Measurements from ENCODE around the gene CORO2B.
"Not testable (repeated sequence)": the region's sequence is repeated elsewhere in the genome, so short reads cannot be mapped to it uniquely, and the experiment has no call there.

The CORO2B gene

DNA sequence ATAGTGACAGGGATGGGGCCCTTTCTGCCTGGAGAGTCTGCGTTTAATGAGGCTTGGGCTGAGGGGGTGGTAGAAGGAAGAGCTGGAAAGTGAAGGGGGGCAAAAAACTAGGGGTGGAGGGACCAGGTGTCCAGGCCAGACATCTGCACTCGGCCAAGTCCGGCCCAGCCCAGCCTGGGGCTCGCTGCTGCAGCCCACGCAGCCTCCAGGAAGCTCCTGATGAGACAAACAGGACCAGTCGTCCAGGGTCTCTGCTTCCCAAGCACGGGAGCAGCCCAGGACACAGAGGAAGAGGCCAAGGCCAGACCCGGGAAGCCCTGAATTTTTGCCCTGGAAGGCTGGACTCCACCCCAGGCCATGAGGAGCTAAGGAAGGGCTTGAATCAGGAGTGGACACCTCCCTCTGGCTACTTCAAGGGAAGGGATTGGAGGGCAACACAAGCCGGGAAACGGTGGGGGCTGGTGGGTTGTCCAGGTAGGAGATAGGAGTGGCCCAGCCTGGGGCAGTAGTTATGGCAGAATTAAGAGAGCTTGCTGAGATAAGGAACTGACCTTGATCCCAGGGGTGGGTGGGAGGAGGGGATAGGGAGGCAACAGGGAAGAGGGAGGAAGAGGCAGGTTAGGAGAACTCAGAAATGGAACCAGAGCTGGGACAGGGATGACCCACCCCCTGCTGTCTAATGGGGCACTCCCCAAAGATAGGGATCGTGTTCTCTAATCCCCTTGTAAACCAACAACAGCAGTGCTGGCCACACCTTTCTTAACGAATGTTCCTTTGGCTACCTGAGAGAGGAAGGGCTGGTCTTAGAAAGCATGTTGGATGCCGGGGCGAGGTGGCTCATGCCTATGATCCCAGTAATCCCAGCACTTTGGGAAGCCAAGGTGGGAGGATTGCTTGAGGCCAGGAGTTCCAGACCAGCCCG lies 152.4 kb downstream of the CORO2B start:
- no peak for DNase-seq (ENCODE audit: low spot score)

DNA sequence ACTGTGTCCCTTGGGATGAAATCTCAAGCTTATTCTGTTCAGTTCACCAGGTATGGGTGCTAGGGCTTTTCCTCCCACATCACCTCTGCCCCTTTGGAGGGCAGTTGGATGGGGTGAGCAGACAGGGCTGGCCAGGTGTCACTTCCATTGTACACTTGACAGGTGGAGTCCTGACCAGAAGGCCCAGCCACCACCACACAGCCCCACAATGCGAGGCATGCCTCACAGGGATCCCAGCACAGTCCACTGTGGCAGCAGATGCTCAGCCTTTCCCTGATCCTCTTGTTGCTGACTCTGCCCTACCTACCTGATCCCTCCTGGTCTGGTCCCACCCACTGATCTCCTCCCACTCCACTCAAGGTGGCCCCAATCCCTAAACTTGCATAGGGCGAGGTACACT lies 153.7 kb downstream of the CORO2B start:
- DNase-seq (ENCODE audit: low spot score): no peak

DNA sequence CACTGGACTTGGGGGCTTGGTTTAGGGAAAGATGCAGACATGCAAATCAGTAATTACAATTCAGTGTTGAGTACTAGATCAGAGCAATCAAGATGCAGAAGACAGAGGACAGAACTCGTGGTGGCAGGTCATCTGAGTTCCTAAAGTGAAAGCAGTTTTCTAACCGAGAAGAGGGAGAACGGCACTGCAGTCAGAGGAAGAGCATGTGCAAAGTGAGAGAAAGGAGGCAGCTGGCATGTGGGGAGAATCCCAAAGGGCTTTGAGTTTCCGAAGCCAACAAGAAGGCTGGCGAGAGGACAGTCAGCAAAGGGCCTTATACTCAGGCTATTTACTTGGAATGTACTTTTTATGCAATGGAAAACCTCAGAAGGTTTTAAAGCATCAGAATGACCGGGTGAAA lies 154.9 kb downstream of the CORO2B start:
- no peak for DNase-seq (ENCODE audit: low spot score)

DNA sequence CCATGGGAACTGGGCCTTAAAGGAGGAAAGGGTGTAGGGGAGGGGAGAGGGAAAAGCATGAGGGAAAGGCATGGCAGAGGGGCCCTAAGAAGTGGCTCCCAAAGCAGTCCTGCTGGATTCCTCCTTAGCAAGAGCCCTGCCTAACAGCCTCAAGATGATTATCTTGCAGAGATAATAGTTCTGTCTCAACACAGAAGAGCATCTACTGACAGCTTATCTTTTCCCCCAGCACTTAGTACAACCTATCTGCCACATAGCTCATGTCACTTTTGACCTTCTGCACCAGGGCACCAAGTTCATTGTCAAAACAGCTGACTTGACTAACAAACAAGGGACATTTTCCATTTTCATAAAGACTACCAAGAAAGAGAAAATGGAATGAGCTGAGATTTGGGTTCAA lies 155.6 kb downstream of the CORO2B start:
- no peak for DNase-seq (ENCODE audit: low spot score)

DNA sequence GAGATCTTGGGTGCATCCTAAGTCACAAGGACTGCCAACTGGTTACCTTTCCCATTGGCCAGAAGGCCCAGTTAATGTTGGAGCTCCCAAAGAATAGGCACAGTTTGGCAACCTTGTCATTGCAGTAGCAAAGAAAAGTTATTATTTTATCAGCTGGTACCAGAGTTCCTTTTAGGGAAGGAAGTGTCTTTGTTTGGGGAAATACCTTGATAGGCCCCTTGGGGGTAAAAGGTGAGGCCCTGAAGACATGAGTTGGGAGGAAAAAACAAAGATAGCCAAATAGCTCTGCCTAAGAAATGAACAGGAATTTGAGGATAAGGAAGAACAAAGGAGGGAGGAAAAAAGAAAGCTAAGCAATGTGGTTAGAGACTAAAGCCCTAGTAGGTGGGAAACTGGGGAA lies 156.1 kb downstream of the CORO2B start:
- no peak for DNase-seq (ENCODE audit: low spot score)

DNA sequence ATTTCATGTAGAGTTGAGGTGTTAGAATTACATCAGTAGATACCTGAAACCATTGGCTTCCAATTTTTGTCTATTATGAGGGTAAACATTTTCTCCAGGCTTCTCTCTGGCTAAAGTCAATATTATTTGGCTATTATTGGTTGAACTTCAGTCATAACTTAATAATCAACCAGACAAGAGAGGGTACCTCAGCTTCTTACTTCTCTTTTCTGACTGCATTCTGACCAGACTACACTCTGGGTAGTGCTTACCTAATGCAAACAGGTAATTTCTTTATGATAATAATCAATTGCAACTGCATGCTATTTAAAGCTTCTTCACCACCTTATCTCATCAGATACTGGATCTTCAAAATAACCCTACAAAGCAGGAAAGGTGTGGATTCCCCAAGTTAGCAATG lies 156.8 kb downstream of the CORO2B start:
- DNase-seq (ENCODE audit: low spot score): no peak

DNA sequence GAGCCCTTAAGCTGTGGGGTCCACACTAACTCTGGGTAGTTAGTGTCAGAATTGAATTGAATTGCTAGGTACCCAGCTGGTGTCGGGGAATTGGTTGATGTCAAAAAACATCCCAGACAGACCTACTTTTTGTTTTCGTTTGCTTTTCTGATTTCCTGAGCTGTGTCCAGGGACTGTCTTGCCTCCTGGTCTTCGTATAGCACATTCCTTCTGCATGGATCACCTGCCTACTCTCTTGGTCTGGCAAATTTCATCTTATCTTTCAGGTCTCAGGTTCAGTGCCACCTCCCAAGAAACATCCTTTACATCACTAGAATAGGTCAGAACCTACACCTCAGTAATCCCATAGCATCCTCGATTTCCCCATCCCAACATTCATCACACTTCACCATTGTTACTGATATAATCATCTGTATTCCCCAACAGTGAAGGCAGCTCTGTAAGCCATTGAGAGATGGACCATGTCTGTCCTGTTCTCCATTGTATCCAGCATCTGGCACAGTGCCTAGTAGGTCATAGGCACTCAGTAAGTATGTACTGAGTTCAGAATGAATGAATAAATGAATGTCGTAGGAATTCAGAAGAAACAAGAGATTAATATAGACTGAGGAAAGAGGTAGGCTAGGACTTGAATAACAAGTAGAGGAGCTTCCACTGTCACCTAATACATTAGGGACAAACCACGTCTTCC lies 160.7 kb downstream of the CORO2B start:
- no peak for DNase-seq (ENCODE audit: low spot score)

DNA sequence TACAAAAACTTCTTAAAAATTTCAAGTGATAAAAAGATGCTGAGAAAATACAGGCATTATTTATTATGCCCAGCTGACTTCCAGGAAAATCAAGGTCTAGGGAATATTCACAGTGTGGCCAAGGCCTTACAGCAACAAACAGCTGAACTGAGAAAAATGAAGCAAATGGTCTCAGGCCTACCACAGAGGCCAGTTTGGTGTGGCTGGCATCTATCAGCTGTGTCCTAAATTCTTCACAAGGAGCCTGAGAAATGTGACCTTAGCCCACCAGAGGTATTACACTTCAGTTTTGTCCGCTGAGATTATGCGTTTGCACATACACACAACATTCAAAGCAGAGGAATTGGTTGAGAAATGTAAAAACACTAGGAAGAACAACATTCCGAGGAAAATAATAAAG lies 164.5 kb downstream of the CORO2B start:
- no peak for DNase-seq (ENCODE audit: low spot score)

DNA sequence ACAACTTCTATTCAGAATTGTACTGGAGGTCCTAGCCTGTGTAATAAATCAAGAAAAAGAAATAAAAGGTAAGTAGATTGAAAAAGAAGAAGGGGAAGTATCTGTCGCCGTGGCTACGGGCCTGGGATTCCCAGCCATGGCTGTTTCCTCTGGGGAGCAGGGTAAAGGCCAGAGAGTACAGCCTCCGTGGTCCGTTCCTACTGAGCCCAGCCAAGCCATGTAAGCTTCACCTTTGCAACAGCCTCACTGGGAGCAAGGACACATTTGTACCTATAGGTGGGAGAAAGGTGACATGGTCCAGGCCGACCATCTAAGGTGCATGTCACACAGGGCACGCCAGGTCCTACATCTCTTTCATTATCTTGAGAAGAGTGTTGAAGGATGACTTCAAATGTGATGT lies 170.6 kb downstream of the CORO2B start:
- no peak for DNase-seq (ENCODE audit: low spot score)

DNA sequence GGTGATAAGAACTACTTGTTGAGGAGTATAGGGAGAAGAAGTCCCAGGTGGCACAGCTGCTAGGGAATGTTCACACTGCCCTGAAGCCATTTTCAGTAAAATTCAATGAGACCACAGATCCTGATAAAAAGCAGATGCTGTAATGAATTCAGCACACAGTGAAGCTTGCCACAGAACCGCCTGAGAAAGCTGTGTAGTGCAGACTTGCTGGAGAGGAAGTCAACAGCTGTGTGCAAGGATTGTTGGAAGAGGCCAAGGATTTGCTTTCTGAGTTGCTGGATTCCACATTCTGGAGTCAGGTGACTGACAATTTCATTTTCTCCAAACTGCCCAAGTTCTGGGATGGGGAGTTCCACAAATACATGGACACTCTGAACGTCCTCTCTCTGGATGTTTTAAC lies 171.0 kb downstream of the CORO2B start:
- DNase-seq (ENCODE audit: low spot score): no peak

DNA sequence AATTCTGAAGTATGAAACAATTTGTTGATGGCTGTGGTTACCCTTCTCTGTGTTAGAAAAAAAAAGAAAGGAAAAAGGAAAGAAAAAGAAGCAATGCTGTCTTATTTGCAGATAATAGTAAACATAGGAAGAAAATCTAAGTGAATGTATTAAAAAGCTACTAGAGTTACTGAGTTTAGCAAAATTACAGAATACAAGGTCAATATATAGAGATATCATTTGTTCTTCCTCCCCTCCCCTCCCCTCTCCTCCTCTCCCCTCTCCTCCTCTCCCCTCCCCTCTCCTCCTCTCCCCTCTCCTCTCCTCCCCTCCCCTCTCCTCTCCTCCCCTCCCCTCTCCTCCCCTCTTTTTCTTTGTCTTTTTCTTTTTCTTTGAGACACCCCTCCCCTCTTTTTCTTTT lies 172.8 kb downstream of the CORO2B start:
- no peak for DNase-seq (ENCODE audit: low spot score)

DNA sequence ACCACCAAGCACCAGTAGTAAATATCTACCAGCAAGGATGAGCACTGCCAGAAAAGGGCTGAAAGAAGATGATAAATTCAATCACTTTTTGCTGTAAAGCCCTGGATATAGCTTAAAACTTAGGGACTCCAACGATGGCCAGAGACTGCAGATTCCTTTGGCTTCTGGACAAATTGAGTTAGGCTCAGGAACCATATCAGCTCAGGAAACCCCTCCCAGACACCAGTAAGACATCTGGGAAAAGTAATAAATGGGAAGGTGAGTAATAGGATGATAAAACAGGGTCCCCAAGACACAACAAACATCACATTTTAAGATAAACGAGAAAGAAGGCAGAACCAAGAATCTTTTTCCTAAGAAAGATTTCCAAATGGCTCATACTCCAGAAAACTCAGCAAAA lies 176.9 kb downstream of the CORO2B start:
- DNase-seq (ENCODE audit: low spot score): no peak

DNA sequence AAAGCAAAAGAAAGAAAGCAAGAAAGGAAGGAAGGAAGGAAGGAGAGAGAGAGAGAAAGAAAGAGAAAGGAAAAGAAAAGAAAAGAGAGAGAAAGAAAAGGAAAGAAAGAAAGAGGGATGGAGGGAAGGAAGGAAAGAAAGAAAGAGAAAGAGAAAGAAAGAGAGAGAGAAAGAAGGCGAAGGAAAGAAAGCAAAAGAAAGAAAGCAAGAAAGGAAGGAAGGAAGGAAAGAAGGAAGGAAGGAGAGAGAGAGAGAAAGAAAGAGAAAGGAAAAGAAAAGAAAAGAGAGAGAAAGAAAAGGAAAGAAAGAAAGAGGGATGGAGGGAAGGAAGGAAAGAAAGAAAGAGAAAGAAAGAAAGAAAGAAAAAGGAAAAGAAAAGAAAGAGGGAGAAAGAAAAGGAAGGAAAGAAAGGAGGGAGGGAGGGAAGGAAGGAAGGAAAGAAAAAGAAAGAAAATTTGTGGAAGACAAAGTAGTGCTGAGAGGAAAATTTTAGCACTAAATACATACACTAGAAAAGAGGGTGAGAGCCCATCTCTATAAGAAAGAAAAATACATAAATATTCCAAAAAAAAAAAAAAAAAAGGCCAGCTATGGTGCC lies 181.3 kb downstream of the CORO2B start:
- DNase-seq (ENCODE audit: low spot score): not testable (repeated sequence)

DNA sequence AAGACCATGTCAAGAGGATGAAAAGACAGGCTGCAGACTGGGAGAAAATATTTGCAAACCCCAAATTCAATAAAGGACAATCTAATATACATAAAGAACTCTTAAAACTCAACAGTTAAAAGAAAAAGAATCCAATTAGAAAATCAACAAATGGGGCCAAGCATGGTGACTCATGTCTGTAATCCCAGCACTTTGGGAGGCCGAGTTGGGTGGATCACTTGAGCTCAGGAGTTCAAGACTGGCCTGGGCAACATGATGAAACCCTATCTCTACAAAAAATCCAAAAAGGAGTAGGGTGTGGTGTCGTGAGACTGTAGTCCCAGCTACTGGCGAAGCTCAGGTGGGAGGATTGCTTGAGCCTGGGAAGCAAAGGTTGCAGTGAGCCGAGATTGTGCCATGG lies 184.3 kb downstream of the CORO2B start:
- DNase-seq (ENCODE audit: low spot score): no peak

DNA sequence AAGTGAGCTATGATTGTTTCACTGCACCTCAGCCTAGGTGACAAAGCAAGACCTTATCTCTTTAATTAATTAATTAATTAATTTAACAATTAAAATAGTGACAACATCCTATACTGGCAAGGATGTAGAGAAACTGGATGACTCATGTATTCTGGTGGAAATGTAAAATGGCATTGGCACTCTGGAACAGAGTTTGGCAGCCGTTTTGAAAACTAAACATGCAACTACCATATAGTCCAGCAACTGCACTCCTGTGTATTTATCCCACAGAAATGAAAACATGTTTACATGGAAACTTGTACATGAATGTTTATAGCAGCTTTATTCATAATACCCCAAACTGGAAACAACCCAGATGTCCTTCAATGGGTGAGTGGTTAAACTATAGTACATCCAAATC lies 185.3 kb downstream of the CORO2B start:
- no peak for DNase-seq (ENCODE audit: low spot score)

DNA sequence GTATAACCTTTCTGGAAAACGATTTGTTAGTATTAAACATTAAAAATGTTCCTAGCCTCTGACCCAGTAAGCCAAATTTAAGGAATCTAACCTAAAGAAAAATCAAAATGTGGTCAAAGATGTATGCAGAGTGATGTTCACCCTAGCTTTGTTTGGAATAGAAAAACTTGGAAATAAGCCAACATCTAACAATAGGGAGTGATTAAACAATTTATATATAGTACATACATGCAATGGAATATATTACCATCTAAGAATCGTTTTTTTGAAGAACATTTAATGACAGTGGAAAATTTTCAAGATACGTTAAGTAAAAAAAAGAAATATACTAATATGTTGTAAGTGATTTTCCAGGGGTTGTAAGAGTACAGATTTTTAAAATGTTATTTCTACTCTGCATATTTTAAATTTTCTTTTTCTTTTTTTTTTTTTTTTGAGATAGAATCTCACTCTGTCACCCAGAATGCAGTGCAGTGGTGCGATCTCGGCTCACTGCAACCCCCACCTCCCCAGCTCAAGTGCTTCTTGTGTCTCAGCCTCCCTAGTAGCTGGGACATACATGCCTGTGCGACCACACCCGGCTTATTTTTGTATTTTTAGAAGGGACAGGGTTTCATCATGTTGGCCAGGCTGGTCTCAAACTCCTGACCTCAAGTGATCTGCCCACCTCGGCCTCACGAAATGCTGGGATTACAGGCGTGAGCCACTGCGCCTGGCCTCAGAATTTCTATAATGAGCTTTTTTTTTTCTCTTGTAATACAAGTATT lies 187.0 kb downstream of the CORO2B start:
- DNase-seq (ENCODE audit: low spot score): no peak

DNA sequence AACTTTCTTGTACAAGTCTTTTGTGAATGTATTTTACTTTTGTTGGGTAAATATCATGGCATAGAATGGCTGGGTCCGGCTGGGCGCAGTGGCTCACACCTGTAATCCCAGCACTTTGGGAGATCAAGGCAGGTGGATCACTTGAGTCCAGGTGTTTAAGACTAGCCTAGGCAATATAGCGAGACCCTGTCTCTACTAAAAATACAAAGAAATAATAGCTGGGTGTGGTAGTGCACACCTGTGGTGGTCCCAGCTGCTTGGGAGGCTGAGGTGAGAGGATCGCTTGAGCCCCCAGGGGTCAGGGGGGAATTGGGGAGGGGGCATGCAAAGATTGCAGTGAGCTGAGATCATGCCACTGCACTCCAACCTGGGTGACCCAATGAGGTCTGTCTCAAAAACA lies 189.0 kb downstream of the CORO2B start:
- no peak for DNase-seq (ENCODE audit: low spot score)

DNA sequence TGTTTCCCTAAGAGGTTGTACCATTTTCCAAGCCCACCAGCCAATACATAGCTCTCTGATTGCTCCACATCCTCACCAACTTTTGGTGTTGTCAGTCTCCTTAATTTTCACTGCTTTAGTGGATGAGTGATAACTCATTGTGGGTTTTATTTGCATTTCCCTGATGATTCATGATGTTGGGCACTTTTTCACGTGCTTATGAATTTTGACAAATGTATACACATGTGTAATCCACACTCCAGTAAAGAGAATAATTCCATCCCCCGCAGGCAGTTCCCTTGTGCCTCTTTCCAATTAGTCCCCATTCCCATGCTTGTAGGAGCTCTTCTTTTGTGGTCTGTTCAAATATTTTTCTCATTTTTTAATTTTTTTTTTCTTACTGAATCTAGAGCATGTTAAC lies 189.5 kb downstream of the CORO2B start:
- DNase-seq (ENCODE audit: low spot score): no peak

DNA sequence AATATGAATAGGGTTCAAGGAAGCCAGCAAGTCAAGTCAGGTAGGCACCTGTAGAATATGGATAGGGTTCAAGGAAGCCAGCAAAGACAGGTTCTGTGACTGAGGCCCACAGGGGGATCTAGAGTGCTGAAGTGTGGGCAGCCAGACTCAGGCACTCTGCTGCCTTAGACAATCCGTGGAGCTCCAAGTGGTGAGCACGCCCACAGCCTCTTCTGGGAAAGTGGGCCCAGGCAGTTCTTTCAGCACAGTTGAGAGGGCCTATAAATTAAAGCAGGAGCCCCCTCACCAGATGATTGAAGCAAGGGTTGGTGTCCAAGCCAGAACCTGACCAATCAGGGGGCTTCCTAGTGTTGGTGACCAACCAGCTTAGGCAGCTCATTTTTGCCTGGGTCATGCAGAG lies 190.9 kb downstream of the CORO2B start:
- no peak for DNase-seq (ENCODE audit: low spot score)

DNA sequence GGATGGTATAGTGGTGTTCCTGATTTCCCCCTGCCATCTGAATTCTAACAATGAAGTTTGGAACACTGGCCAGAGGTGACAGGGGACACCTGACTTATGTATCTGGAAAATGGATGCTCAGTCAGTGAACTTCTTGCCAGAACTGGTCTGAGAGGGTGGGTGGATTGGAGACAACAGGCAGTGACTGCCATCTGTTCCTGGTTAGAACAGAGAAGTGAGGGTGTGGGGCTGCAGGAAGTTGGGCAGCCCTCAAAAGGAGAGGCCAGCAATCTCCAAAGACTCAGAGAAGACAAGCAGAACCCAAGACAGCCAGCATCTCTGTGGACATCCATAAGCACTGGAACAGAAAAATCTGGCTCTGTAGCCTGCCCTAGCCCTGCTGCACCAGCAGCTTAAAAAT lies 191.4 kb downstream of the CORO2B start:
- DNase-seq (ENCODE audit: low spot score): no peak

DNA sequence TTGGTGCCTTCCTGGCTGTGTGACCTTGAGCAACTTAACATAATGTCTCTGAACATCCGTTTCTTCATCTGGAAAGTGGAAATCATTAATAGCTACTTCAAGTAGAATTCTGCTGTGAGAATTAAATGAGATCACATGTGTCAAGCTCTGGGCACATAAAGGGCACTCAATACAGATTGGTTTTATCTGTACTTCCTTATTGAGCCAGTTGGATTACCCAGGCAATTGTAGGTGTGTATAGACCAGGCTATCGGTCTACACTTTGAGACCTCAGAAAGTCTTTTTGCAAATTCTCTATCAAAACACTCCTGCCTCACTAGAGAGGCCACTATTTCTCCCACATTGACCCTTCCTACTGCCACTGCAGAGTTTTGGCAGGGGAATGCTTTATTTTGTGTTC lies 194.2 kb downstream of the CORO2B start:
- no peak for DNase-seq (ENCODE audit: low spot score)

DNA sequence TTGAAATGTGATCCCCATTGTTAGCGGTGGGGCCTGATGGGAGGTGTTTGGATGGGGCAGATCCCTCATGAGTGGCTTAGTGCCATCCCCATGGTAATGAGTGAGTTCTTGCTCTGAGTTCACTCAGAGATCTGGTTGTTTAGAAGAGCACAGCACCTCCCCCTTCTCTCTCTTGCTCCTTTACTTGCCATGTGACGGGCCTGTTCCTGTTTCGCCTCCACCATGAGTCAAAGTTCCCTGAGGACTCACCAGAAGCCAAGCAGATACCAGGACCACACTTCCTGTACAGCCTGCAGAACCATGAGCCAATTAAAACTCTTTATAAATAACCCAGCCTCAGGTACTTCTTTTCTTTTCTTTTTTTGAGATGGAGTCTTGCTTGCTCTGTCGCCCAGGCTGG lies 195.3 kb downstream of the CORO2B start:
- no peak for DNase-seq (ENCODE audit: low spot score)
